ENCODE measurements around the gene GPBP1L1.
"Not testable (repeated sequence)": the region's sequence is repeated elsewhere in the genome, so short reads cannot be mapped to it uniquely, and the experiment has no call there.

The GPBP1L1 gene
- total RNA-seq, result 155 to 278 (median 201) reads per million in 3 experiments

GRCh38 chr1:45686288-45687013, at the start of gene GPBP1L1:
Gene GPBP1L1 (minus strand): TSS chr1:45686533. CDS start chr1:45659087, 27,446 bp downstream.
- DNase-seq, result peak; percentile 97

- no peak for DNase-seq
Measured at GRCh38 chr1:45730780-45731319, 44.5 kb upstream of the GPBP1L1 start.

- DNase-seq, result no peak
Measured at GRCh38 chr1:45730075-45730779, 43.9 kb upstream of the GPBP1L1 start.

GRCh38 chr1:45726007-45726406, 39.7 kb upstream of the GPBP1L1 start:
- DNase-seq, result not testable (repeated sequence)

- no peak for DNase-seq
Measured at GRCh38 chr1:45723248-45723930, 37.1 kb upstream of the GPBP1L1 start.

GRCh38 chr1:45722809-45723208, 36.5 kb upstream of the GPBP1L1 start:
- DNase-seq, result no peak

GRCh38 chr1:45721207-45721606, 34.9 kb upstream of the GPBP1L1 start:
- DNase-seq, result no peak

GRCh38 chr1:45718289-45718688, 32.0 kb upstream of the GPBP1L1 start:
- DNase-seq, result no peak

GRCh38 chr1:45717386-45717785, 31.1 kb upstream of the GPBP1L1 start:
- not testable (repeated sequence) for DNase-seq

- no peak for DNase-seq
Measured at GRCh38 chr1:45716700-45717099, 30.4 kb upstream of the GPBP1L1 start.

- DNase-seq, result no peak
Measured at GRCh38 chr1:45713711-45714110, 27.4 kb upstream of the GPBP1L1 start.

- no peak for DNase-seq
Measured at GRCh38 chr1:45704637-45705036, 18.3 kb upstream of the GPBP1L1 start.

- no peak for DNase-seq
Measured at GRCh38 chr1:45694823-45695222, 8.5 kb upstream of the GPBP1L1 start.

GRCh38 chr1:45693811-45694210, 7.5 kb upstream of the GPBP1L1 start:
- DNase-seq, result not testable (repeated sequence)

- DNase-seq, result peak; percentile 79
Measured at GRCh38 chr1:45687754-45688740, 1.7 kb upstream of the GPBP1L1 start, which contains the start of gene TMEM69. Gene TMEM69 (plus strand): TSS chr1:45688181. CDS start chr1:45691069, 2,888 bp downstream.

- DNase-seq, result peak; percentile 98
Measured at GRCh38 chr1:45687014-45687753, 851 bp upstream of the GPBP1L1 start.

GRCh38 chr1:45686015-45686287, 382 bp downstream of the GPBP1L1 start:
- DNase-seq, result peak; percentile 56

GRCh38 chr1:45685308-45686014, 872 bp downstream of the GPBP1L1 start:
- no peak for DNase-seq

GRCh38 chr1:45684402-45684801, 1.9 kb downstream of the GPBP1L1 start:
- DNase-seq, result no peak

- DNase-seq, result no peak
Measured at GRCh38 chr1:45682942-45683341, 3.4 kb downstream of the GPBP1L1 start.

- no peak for DNase-seq
Measured at GRCh38 chr1:45679123-45679522, 7.2 kb downstream of the GPBP1L1 start.

All from central memory CD4-positive, alpha-beta T cell (primary cell).